ENCODE data around the gene AMY1B.
"Not testable (repeated sequence)": the region's sequence is repeated elsewhere in the genome, so short reads cannot be mapped to it uniquely, and the experiment has no call there.

DNA sequence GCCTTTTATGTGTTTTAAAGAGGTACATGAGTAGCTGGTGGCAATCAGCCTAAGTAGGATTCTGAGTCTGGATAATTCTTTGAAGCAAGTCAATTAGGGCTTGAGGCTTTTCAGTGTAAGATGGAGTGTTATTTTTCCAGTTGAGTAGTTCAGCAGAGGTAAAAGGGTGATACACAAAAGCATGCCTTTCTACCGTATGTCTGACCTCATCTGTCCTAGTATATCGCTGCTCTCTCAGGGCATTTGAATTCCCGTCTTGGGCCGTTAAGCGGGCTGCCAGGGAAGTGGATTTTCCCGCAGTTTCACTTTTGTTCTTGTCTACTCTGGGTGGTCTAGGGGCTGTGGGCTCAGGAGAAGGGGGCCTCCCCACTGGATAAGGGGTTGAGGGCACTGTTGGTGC lies 41.9 kb downstream of the AMY1B start:
- TF ChIP-seq CTCF, POLR2A (IDR thresholded peaks at IDR 0.05): not testable (repeated sequence)
